Loucy (cell line): ENCODE results near the gene ZMYM3.
"Not testable (repeated sequence)": the region's sequence is repeated elsewhere in the genome, so short reads cannot be mapped to it uniquely, and the experiment has no call there.

ENCODE experiments used
- H2AFZ ChIP-seq: fragments of 200-600 bp; sonication (generic); 2 replicates; pipeline ENCODE4 v1.6.0; 2016; ENCODE audit warnings: antibody characterized with exemption, mild to moderate bottlenecking, low read length, moderate library complexity
- H3F3A ChIP-seq: fragments of 200-600 bp; 2 replicates; pipeline ENCODE4 v1.6.0; 2016; ENCODE audit warnings: antibody characterized with exemption, low read depth, mild to moderate bottlenecking
- H3K27me3 ChIP-seq: fragments of 200-600 bp; sonication (generic); 2 replicates; pipeline ENCODE4 v1.6.1; 2014; ENCODE audit warnings: low read length, mild to moderate bottlenecking; ENCODE audit not compliant: insufficient read depth, poor library complexity, severe bottlenecking
- H3K36me3 ChIP-seq: fragments of 200-600 bp; sonication (generic); 2 replicates; pipeline ENCODE4 v1.6.1; 2016; ENCODE audit warnings: low read length; ENCODE audit not compliant: insufficient read depth
- H3K4me1 ChIP-seq: fragments of 200-600 bp; sonication (generic); 2 replicates; pipeline ENCODE4 v1.5.1; 2014; ENCODE audit warnings: low read length, mild to moderate bottlenecking; ENCODE audit not compliant: insufficient read depth, poor library complexity, severe bottlenecking
- H3K4me2 ChIP-seq: fragments of 200-600 bp; sonication (generic); 2 replicates; pipeline ENCODE4 v1.6.0; 2014; ENCODE audit warnings: antibody characterized with exemption, low read length, low read depth, mild to moderate bottlenecking; ENCODE audit not compliant: poor library complexity, severe bottlenecking
- H3K4me3 ChIP-seq: fragments of 200-600 bp; sonication (generic); 2 replicates; pipeline ENCODE4 v1.5.1; 2014; ENCODE audit warnings: low read length, mild to moderate bottlenecking, mixed read lengths; ENCODE audit not compliant: poor library complexity, severe bottlenecking
- H3K79me2 ChIP-seq: fragments of 200-600 bp; sonication (generic); 2 replicates; pipeline ENCODE4 v1.6.1; 2014; ENCODE audit warnings: low read length; ENCODE audit not compliant: insufficient read depth
- H3K9ac ChIP-seq: fragments of 200-600 bp; sonication (generic); 2 replicates; pipeline ENCODE4 v1.6.0; 2014; ENCODE audit warnings: mild to moderate bottlenecking, low read depth, low read length, moderate library complexity; ENCODE audit not compliant: poor library complexity, severe bottlenecking
- H3K9me2 ChIP-seq: fragments of 200-600 bp; sonication (generic); replicated peaks from 2 replicates; pipeline ENCODE4 v1.6.1; 2016; ENCODE audit warnings: low read depth, low read length, mixed read lengths
- H3K9me3 ChIP-seq: fragments of 200-600 bp; sonication (generic); 2 replicates; pipeline ENCODE4 v1.6.1; 2014; ENCODE audit warnings: mild to moderate bottlenecking, antibody characterized with exemption, low read length, low read depth; ENCODE audit not compliant: insufficient read depth
- H4K20me1 ChIP-seq: fragments of 200-600 bp; sonication (generic); 2 replicates; pipeline ENCODE4 v1.6.0; 2014; ENCODE audit warnings: antibody characterized with exemption, low read length, mild to moderate bottlenecking; ENCODE audit not compliant: insufficient read depth, poor library complexity, severe bottlenecking
- CTCF ChIP-seq: fragments of 200-600 bp; sonication (generic); conservative IDR thresholded peaks from 2 replicates; pipeline ENCODE4 v1.5.1; 2014; ENCODE audit warnings: mild to moderate bottlenecking, antibody characterized with exemption, low read length
- EZH2phosphoT487 ChIP-seq: fragments of 200-600 bp; IDR thresholded peaks from 2 replicates; pipeline ENCODE4 v1.6.1; 2018; ENCODE audit warnings: antibody characterized with exemption, mild to moderate bottlenecking, moderate library complexity, borderline replicate concordance

ZMYM3 gene

GRCh38 chrX:71254092-71254963, at the start of gene ZMYM3:
Gene ZMYM3 (minus strand): TSS chrX:71254140. CDS start chrX:71253255, 885 bp downstream.
- peaks cover 5% of the 10 kb centered on the region; the same call in 1 of the 2 replicates for H3K36me3 ChIP-seq
- peak within 1 kb of the TSS; percentile 98 for H3K4me2 ChIP-seq
- H3K79me2 ChIP-seq = peaks cover 42% of the 10 kb centered on the region
- no peaks in the 10 kb centered on the region for H3K9me3 ChIP-seq
- H3K9me2 ChIP-seq = no peaks in the 10 kb centered on the region
- TF ChIP-seq EZH2phosphoT487 (no peak), CTCF (no peak)
- peak within 1 kb of the TSS; percentile 74 for H2AFZ ChIP-seq
- H3K4me3 ChIP-seq = peak within 1 kb of the TSS; percentile 91
- peaks cover 16% of the 10 kb centered on the region for H4K20me1 ChIP-seq
- H3K4me1 ChIP-seq = peaks cover 21% of the 10 kb centered on the region
- no peaks in the 10 kb centered on the region for H3F3A ChIP-seq
- H3K9ac ChIP-seq = peak within 1 kb of the TSS; percentile 99
- no peaks in the 10 kb centered on the region for H3K27me3 ChIP-seq

GRCh38 chrX:71302461-71303213, 48.7 kb upstream of the ZMYM3 start:
- Histone ChIP-seq H2AFZ (no peak overlapping the region), H3K9ac (no peak overlapping the region), H3K4me3 (no peak overlapping the region), H3K27me3 (no peaks in the 10 kb centered on the region), H3K4me1 (no peaks in the 10 kb centered on the region), H3K9me2 (no peaks in the 10 kb centered on the region), H3K9me3 (no peaks in the 10 kb centered on the region), H3F3A (no peaks in the 10 kb centered on the region), H4K20me1 (peaks cover 20% of the 10 kb centered on the region), H3K79me2 (no peaks in the 10 kb centered on the region), H3K36me3 (peaks cover 50% of the 10 kb centered on the region; the same call in 1 of the 2 replicates), H3K4me2 (no peak overlapping the region)
- TF ChIP-seq CTCF = no peak
- no peak for TF ChIP-seq EZH2phosphoT487

GRCh38 chrX:71301195-71301924, 47.4 kb upstream of the ZMYM3 start, which contains the start of gene ITGB1BP2:
Gene ITGB1BP2 (plus strand): TSS chrX:71301750. CDS start chrX:71301807, 57 bp downstream.
- Histone ChIP-seq H3K4me1 (no peaks in the 10 kb centered on the region), H3K9ac (no peak within 1 kb of the TSS), H3K36me3 (peaks cover 62% of the 10 kb centered on the region; the same call in 1 of the 2 replicates), H3K9me2 (no peaks in the 10 kb centered on the region), H3K27me3 (no peaks in the 10 kb centered on the region), H3K4me2 (no peak within 1 kb of the TSS), H3K79me2 (peaks cover 4% of the 10 kb centered on the region; the same call in 1 of the 2 replicates), H4K20me1 (peaks cover 24% of the 10 kb centered on the region), H2AFZ (no peak within 1 kb of the TSS), H3K9me3 (no peaks in the 10 kb centered on the region), H3F3A (no peaks in the 10 kb centered on the region), H3K4me3 (no peak within 1 kb of the TSS)
- TF ChIP-seq EZH2phosphoT487 (no peak), CTCF (no peak)

GRCh38 chrX:71300495-71300894, 46.6 kb upstream of the ZMYM3 start:
- H3K9me3 ChIP-seq, H3F3A ChIP-seq, H3K4me2 ChIP-seq, H3K79me2 ChIP-seq, H3K9ac ChIP-seq, H2AFZ ChIP-seq, H3K27me3 ChIP-seq, H3K4me1 ChIP-seq, H3K9me2 ChIP-seq, H3K4me3 ChIP-seq: not testable (repeated sequence)
- Histone ChIP-seq H3K36me3 (peaks cover 71% of the 10 kb centered on the region; the same call in 1 of the 2 replicates), H4K20me1 (peaks cover 28% of the 10 kb centered on the region)
